K562 (cell line): ENCODE results near the gene GIT2. TPM values are rescaled to one million over a fixed set of nuclear protein-coding genes. Genes with fewer than 3 reads are reported as not detected.

ENCODE experiments used
- CCAR2 ChIP-seq: fragments of 200-400 bp; formaldehyde crosslinking; IDR thresholded peaks from 2 replicates; pipeline ENCODE4 v1.6.1; 2017; ENCODE audit warnings: mild to moderate bottlenecking, low read depth, low read length
- KAT7 ChIP-seq: sonication (generic); formaldehyde crosslinking; IDR thresholded peaks from 2 replicates; pipeline ENCODE4 v1.8.0; 2022; ENCODE audit warnings: missing genetic modification reagents, mild to moderate bottlenecking, borderline replicate concordance
- NEUROD1 ChIP-seq: fragments of 150-350 bp; IDR thresholded peaks from 2 replicates; pipeline ENCODE4 v1.6.1; 2014; ENCODE audit warnings: borderline replicate concordance, low read length, low read depth; ENCODE audit not compliant: partially characterized antibody
- NFATC3 ChIP-seq: fragments of 450-650 bp; IDR thresholded peaks from 2 replicates; pipeline ENCODE4 v1.6.1; 2017; ENCODE audit warnings: mild to moderate bottlenecking
- NR4A1 ChIP-seq, 2 experiments: fragments of 250-450 bp in 1 of 2; fragments of 450-650 bp in 1 of 2; sonication (Bioruptor Pico) in 1 of 2; IDR thresholded peaks; 2 replicates each; pipeline versions ENCODE4 v1.4.0 to v1.6.1; 2016 to 2020; ENCODE audit warnings: mild to moderate bottlenecking in 2 of 2, missing compliant biosample characterization in 1 of 2, missing genetic modification characterization in 1 of 2, moderate library complexity in 1 of 2
- POLR2B ChIP-seq: fragments of 450-650 bp; IDR thresholded peaks from 2 replicates; pipeline ENCODE4 v1.6.1; 2018; ENCODE audit warnings: low read depth; ENCODE audit not compliant: partially characterized antibody
- POLR2G ChIP-seq: fragments of 200-400 bp; formaldehyde crosslinking; IDR thresholded peaks from 2 replicates; pipeline ENCODE4 v1.6.1; 2017; ENCODE audit warnings: low read depth, mild to moderate bottlenecking, antibody characterized with exemption, low read length, moderate library complexity
- TAF15 ChIP-seq: fragments of 200-400 bp; formaldehyde crosslinking; IDR thresholded peaks from 2 replicates; pipeline ENCODE4 v1.6.1; 2017; ENCODE audit warnings: mild to moderate bottlenecking, low read depth, low read length, moderate library complexity
- ZNF408 ChIP-seq: fragments of 250-450 bp; sonication (Bioruptor Pico); IDR thresholded peaks from 2 replicates; pipeline ENCODE4 v1.4.0; 2020; ENCODE audit warnings: low read depth, mild to moderate bottlenecking, moderate library complexity
- ZNF695 ChIP-seq: fragments of 450-650 bp; formaldehyde crosslinking; IDR thresholded peaks from 2 replicates; pipeline ENCODE4 v1.4.0; 2020; ENCODE audit warnings: mild to moderate bottlenecking, moderate library complexity
- polyA plus RNA-seq, 8 experiments: library from polyadenylated mRNA; depleted of rRNA in 4 of 8; stranded (reverse) in 5 of 8; unstranded in 3 of 8; fragments of >200 nt; fragmentation: Nextera tagmentation in 2 of 8; fragmentation: Illumina TruSeq in 1 of 8; extraction: Ambion mirVana in 2 of 8; extraction: Trizol in 1 of 8; gene quantifications; 2 replicates each; pipeline versions ENCODE4 v1.2.1 to v1.2.3, GENCODE V29; 2011 to 2014; ENCODE audit warnings: inconsistent platforms in 1 of 8, missing spikeins in 1 of 8
- total RNA-seq, 7 experiments: library from RNA; depleted of rRNA in 6 of 7; stranded (reverse); fragments of >200 nt in 6 of 7; fragmentation: Illumina TruSeq in 2 of 7; extraction: Trizol in 2 of 7; gene quantifications; 2 replicates each; pipeline versions ENCODE4 v1.2.1 to v1.2.3, GENCODE V29; 2011 to 2021; ENCODE audit warnings: low replicate concordance in 1 of 7
- TF ChIP-seq, protein P1 (sequence below), 2 experiments: fragments of 450-650 bp; IDR thresholded peaks; 2 replicates each; pipeline ENCODE4 v1.6.1; 2018; ENCODE audit warnings: mild to moderate bottlenecking in 2 of 2, low read depth in 1 of 2; ENCODE audit not compliant: partially characterized antibody in 2 of 2
- TF ChIP-seq, protein P2 (sequence below): sonication (generic); formaldehyde crosslinking; IDR thresholded peaks from 2 replicates; pipeline ENCODE4 v1.8.0; 2022; ENCODE audit warnings: mild to moderate bottlenecking, missing genetic modification reagents
- TF ChIP-seq, protein P3 (sequence below): fragments of 250-450 bp; sonication (Bioruptor Pico); IDR thresholded peaks from 2 replicates; pipeline ENCODE4 v1.5.0; 2021; ENCODE audit warnings: mild to moderate bottlenecking, moderate library complexity
- TF ChIP-seq, protein P4 (sequence below): fragments of 450-650 bp; formaldehyde crosslinking; conservative IDR thresholded peaks from 2 replicates; pipeline ENCODE4 v1.4.0; 2022; ENCODE audit warnings: mild to moderate bottlenecking, missing genetic modification characterization
- TF ChIP-seq, protein P5 (sequence below), 2 experiments: fragments of 450-650 bp in 1 of 2; sonication (generic) in 1 of 2; formaldehyde crosslinking; conservative IDR thresholded peaks; 2 replicates each; pipeline versions ENCODE4 v1.4.0 to v1.8.1; 2020 to 2022; ENCODE audit warnings: mild to moderate bottlenecking in 1 of 2, missing genetic modification reagents in 1 of 2

GIT2 gene
- total and polyA plus RNA-seq, 9 of the 15 experiments (the other 6 are each of a cell fraction or from before 2014, with no cell fraction given) = 4.0 to 30.4 (median 23.5) TPM

DNA sequence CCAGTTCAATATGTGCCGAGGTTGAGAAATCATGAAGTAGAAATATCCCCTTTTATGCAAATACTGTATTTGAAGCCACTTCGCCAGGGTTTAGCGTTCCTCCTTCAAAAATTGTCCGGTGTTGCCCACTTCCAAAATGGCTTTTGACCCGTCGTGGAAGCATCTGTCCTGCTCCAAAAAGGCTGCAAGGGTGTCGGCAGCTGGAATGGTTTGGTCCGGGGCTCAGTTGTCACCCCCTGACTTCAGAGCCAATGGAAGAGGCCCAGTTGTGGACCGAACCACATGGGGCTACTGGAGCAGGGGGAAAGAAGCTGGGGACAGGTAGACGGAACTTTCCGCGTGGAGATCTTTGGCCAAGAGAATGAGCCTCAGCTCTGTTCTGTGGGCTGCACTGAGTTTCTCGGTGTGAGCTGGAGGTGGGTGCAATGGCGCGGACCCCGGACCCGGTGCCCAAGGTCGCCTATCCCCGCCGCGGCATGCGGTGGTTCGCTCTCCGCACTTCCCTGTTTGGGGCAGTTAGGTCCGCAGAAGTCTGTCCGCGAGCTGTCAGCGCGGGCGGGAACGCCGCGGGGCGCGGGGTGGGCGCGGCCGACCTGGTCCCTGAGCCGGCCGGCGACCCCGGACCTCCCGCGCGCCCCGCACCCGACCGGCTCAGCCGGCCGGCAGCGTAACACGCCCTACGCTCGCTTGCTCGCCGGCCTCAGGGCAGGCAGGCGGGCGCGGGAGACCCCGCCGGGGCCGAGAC is 2.9 kb upstream of the GIT2 start, which contains the start of gene ANKRD13A (continued):
- TF ChIP-seq POLR2B = no peak
- TF ChIP-seq TAF15 = no peak
- TF ChIP-seq, protein P1, sequence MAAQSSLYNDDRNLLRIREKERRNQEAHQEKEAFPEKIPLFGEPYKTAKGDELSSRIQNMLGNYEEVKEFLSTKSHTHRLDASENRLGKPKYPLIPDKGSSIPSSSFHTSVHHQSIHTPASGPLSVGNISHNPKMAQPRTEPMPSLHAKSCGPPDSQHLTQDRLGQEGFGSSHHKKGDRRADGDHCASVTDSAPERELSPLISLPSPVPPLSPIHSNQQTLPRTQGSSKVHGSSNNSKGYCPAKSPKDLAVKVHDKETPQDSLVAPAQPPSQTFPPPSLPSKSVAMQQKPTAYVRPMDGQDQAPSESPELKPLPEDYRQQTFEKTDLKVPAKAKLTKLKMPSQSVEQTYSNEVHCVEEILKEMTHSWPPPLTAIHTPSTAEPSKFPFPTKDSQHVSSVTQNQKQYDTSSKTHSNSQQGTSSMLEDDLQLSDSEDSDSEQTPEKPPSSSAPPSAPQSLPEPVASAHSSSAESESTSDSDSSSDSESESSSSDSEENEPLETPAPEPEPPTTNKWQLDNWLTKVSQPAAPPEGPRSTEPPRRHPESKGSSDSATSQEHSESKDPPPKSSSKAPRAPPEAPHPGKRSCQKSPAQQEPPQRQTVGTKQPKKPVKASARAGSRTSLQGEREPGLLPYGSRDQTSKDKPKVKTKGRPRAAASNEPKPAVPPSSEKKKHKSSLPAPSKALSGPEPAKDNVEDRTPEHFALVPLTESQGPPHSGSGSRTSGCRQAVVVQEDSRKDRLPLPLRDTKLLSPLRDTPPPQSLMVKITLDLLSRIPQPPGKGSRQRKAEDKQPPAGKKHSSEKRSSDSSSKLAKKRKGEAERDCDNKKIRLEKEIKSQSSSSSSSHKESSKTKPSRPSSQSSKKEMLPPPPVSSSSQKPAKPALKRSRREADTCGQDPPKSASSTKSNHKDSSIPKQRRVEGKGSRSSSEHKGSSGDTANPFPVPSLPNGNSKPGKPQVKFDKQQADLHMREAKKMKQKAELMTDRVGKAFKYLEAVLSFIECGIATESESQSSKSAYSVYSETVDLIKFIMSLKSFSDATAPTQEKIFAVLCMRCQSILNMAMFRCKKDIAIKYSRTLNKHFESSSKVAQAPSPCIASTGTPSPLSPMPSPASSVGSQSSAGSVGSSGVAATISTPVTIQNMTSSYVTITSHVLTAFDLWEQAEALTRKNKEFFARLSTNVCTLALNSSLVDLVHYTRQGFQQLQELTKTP (IDR thresholded peaks at IDR 0.05; ENCODE audit: low read depth in 1 of 2, partially characterized antibody in 2 of 2) = peak; percentile 33 to 85
- no peak for TF ChIP-seq CCAR2
- TF ChIP-seq NR4A1 (CRISPR knock-in tag; IDR thresholded peaks at IDR 0.05) = no peak
- peak; percentile 53 for TF ChIP-seq NR4A1 (tag; IDR thresholded peaks at IDR 0.05)
- TF ChIP-seq, protein P2, sequence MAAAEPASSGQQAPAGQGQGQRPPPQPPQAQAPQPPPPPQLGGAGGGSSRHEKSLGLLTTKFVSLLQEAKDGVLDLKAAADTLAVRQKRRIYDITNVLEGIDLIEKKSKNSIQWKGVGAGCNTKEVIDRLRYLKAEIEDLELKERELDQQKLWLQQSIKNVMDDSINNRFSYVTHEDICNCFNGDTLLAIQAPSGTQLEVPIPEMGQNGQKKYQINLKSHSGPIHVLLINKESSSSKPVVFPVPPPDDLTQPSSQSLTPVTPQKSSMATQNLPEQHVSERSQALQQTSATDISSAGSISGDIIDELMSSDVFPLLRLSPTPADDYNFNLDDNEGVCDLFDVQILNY (CRISPR knock-in tag) = 0 out of 2 replicates have a peak, but pooled peaks have one; percentile 74
- TF ChIP-seq ZNF408 (CRISPR knock-in tag) = no peak
- TF ChIP-seq, protein P3, sequence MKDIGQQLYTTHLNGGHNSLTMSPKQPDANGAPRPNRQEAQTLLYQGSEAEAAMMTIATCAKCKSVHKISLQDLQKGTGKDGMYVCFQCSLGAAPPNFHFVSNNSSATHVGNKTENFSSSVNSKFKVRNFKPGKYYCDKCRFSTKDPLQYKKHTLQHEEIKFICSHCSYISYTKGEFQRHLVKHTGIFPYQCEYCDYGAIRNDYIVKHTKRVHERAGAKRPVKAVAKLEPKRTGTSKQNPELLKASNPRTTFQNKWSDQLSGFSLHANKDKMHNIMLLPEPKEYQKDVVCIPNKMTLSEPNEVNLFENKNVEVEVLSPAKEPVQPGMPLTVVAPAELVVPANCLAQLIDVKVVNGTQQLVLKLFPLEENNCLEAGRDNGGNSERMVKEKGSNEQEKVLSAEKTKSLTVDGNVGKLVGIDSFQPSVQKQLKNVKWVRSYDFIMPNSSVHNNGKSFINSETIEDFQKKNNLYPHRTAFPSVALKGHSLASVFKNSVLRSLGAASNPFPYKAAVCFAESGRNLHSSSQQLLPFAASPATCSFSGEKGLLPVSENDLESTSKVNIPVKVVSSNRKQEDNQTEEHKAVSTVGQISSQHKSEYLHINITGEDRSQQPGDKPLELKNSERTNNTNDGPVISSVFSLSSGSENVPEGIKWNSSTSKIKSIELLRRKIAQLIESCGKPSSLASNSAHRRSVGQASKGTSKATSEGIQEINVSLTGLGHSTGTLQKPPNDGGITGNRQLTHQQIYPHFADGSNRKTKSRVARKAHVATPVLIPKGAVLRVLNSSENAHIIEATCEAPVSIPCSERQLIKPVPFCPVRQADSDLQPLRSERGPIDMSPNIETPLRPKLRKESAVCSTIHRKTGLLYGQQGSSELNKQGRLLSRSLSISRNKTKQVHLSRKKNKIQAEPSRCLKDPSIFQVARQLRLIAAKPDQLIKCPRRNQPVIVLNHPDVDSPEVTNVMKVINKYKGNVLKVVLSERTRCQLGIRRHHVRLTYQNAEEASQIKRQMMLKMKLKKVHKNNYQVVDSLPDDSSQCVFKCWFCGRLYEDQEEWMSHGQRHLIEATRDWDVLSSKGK (CRISPR knock-in tag) = no peak
- peak; percentile 93 for TF ChIP-seq NEUROD1
- TF ChIP-seq, protein P4, sequence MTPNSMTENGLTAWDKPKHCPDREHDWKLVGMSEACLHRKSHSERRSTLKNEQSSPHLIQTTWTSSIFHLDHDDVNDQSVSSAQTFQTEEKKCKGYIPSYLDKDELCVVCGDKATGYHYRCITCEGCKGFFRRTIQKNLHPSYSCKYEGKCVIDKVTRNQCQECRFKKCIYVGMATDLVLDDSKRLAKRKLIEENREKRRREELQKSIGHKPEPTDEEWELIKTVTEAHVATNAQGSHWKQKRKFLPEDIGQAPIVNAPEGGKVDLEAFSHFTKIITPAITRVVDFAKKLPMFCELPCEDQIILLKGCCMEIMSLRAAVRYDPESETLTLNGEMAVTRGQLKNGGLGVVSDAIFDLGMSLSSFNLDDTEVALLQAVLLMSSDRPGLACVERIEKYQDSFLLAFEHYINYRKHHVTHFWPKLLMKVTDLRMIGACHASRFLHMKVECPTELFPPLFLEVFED (CRISPR knock-in tag) = peak; percentile 25; the same call in 1 of the 2 replicates
- TF ChIP-seq, protein P5, sequence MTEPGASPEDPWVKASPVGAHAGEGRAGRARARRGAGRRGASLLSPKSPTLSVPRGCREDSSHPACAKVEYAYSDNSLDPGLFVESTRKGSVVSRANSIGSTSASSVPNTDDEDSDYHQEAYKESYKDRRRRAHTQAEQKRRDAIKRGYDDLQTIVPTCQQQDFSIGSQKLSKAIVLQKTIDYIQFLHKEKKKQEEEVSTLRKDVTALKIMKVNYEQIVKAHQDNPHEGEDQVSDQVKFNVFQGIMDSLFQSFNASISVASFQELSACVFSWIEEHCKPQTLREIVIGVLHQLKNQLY (CRISPR knock-in tag; conservative IDR thresholded peaks at IDR 0.05) = no peak; a peak in 1 of 4 replicates
- TF ChIP-seq KAT7 (CRISPR knock-in tag) = peak; percentile 87; the same call in 1 of the 2 replicates
- peak; percentile 97 for TF ChIP-seq POLR2G
- no peak for TF ChIP-seq NFATC3
- TF ChIP-seq ZNF695 = no peak
